ENCODE measurements around the gene RNF2. TPM values are rescaled to one million over a fixed set of nuclear protein-coding genes. Genes with fewer than 3 reads are reported as not detected.

The RNF2 gene
- polyA plus RNA-seq, 4 donors = 3.2 to 24.8 (median 4.7) TPM

DNA sequence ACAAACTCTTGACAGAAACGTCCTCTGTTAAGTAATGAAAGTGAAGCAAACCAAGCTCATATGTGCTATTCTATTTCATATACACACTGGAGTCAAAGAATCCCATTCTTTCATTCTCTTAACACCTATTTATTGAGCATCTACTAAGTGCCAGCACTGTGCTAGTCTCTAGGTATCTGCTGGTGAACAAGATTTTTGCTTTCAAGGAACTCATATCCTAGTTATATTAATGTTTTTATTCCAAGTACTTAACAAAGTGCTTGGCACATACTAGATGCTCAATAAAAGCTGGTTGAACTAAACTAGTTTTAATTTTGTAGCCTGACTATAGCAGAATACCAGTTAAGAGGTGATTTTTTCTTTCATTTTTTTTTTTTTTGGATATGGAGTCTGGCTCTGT is 3.6 kb upstream of the RNF2 start:
- no peak overlapping the region for H3K27ac ChIP-seq (ENCODE audit: low read depth in 1 of 3, low read length in 2 of 3)
- no peaks in the 10 kb centered on the region for H3K9me3 ChIP-seq (ENCODE audit: control insufficient read depth in 2 of 2, insufficient read depth in 1 of 2, low read depth in 1 of 2, low read length in 1 of 2)
- H3K4me1 ChIP-seq (ENCODE audit: control insufficient read depth in 3 of 3, insufficient read depth in 2 of 3, low read depth in 1 of 3, low read length in 2 of 3) = peaks cover 0 to 4% (median 0%) of the 10 kb centered on the region in 3 donors
- no peak for DNase-seq
- no peak overlapping the region for H3K4me3 ChIP-seq (ENCODE audit: low read depth in 1 of 3, low read length in 3 of 3)
- WGBS, 3 donors = 48 to 65% (median 50%) methylated on average over 1 of the region's 1 CpG
- H3K36me3 ChIP-seq (ENCODE audit: control insufficient read depth in 3 of 3, insufficient read depth in 2 of 3, low read depth in 1 of 3, low read length in 3 of 3) = no peaks in the 10 kb centered on the region
- no peaks in the 10 kb centered on the region for H3K27me3 ChIP-seq (ENCODE audit: control insufficient read depth in 3 of 3, insufficient read depth in 3 of 3, low read length in 3 of 3)
- no peak for FAIRE-seq

GRCh38 chr1:185042737-185043136 is 2.6 kb upstream of the RNF2 start:
- no peaks in the 10 kb centered on the region for H3K36me3 ChIP-seq (ENCODE audit: control insufficient read depth in 3 of 3, insufficient read depth in 2 of 3, low read depth in 1 of 3, low read length in 3 of 3)
- FAIRE-seq = no peak
- WGBS, 3 donors = 86% methylated on average over 6 of the region's 6 CpGs

DNA sequence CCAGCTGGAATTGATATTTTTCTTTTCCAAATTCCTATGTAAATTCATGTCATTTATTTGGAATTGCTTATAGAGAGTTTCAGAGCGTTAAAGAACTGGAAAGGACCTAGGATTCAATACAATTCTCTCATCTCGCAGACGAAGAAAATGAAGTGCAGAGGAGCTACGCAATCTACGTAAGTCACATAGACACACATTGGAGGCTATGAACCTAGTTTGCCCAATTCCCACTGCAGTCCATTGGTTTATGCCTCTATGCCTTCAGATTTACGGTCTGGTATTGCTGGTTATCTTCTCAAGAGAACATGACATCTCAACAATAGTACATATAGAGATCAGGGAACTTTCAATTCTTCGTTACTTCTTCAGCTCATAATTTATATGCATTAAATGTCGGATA is 971 bp upstream of the RNF2 start:
- no peak overlapping the region for H3K4me3 ChIP-seq (ENCODE audit: low read depth in 1 of 3, low read length in 3 of 3)
- DNase-seq (peak in 1 of 2 donors; percentile 5), FAIRE-seq (no peak)
- no peaks in the 10 kb centered on the region for H3K27me3 ChIP-seq (ENCODE audit: control insufficient read depth in 3 of 3, insufficient read depth in 3 of 3, low read length in 3 of 3)
- H3K36me3 ChIP-seq (ENCODE audit: control insufficient read depth in 3 of 3, insufficient read depth in 2 of 3, low read depth in 1 of 3, low read length in 3 of 3) = no peaks in the 10 kb centered on the region
- H3K4me1 ChIP-seq (ENCODE audit: control insufficient read depth in 3 of 3, insufficient read depth in 2 of 3, low read depth in 1 of 3, low read length in 2 of 3) = peaks cover 2 to 11% (median 4%) of the 10 kb centered on the region in 3 donors
- WGBS, 3 donors = 64 to 75% (median 69%) methylated on average over 8 of the region's 8 CpGs
- peak overlapping the region in 2 of 3 donors; percentile 59 to 81 for H3K27ac ChIP-seq (ENCODE audit: low read depth in 1 of 3, low read length in 2 of 3)
- no peaks in the 10 kb centered on the region for H3K9me3 ChIP-seq (ENCODE audit: control insufficient read depth in 2 of 2, insufficient read depth in 1 of 2, low read depth in 1 of 2, low read length in 1 of 2)

More at GRCh38 chr1:185042737-185043136, 2.6 kb upstream of the RNF2 start:
- peaks cover under 1 to 7% (median 2%) of the 10 kb centered on the region in 3 donors for H3K4me1 ChIP-seq (ENCODE audit: control insufficient read depth in 3 of 3, insufficient read depth in 2 of 3, low read depth in 1 of 3, low read length in 2 of 3)
- no peak for DNase-seq
- H3K27me3 ChIP-seq (ENCODE audit: control insufficient read depth in 3 of 3, insufficient read depth in 3 of 3, low read length in 3 of 3) = no peaks in the 10 kb centered on the region
- no peak overlapping the region for H3K27ac ChIP-seq (ENCODE audit: low read depth in 1 of 3, low read length in 2 of 3)
- no peak overlapping the region for H3K4me3 ChIP-seq (ENCODE audit: low read depth in 1 of 3, low read length in 3 of 3)
- H3K9me3 ChIP-seq (ENCODE audit: control insufficient read depth in 2 of 2, insufficient read depth in 1 of 2, low read depth in 1 of 2, low read length in 1 of 2) = no peaks in the 10 kb centered on the region

- Histone ChIP-seq H3K36me3 (ENCODE audit: control insufficient read depth in 3 of 3, insufficient read depth in 2 of 3, low read depth in 1 of 3, low read length in 3 of 3) (no peaks in the 10 kb centered on the region), H3K4me3 (ENCODE audit: low read depth in 1 of 3, low read length in 3 of 3) (peak overlapping the region; percentile 73 to 91 (median 90)), H3K27me3 (ENCODE audit: control insufficient read depth in 3 of 3, insufficient read depth in 3 of 3, low read length in 3 of 3) (no peaks in the 10 kb centered on the region), H3K27ac (ENCODE audit: low read depth in 1 of 3, low read length in 2 of 3) (peak overlapping the region; percentile 59 to 89 (median 87)), H3K4me1 (ENCODE audit: control insufficient read depth in 3 of 3, insufficient read depth in 2 of 3, low read depth in 1 of 3, low read length in 2 of 3) (peaks cover 2 to 11% (median 4%) of the 10 kb centered on the region in 3 donors), H3K9me3 (ENCODE audit: control insufficient read depth in 2 of 2, insufficient read depth in 1 of 2, low read depth in 1 of 2, low read length in 1 of 2) (peaks cover 0 to 4% of the 10 kb centered on the region in 2 donors)
- WGBS, 3 donors = 0 to 1% (median 0%) methylated on average over 44 to 52 of the region's 52 CpGs
- FAIRE-seq (no peak), DNase-seq (peak; percentile 26 to 75)
These were observed 595 bp downstream of the RNF2 start for GRCh38 chr1:185045814-185046492.

GRCh38 chr1:185046668-185047067 is 1.3 kb downstream of the RNF2 start:
- FAIRE-seq (no peak), DNase-seq (no peak)
- peaks cover 0 to 4% of the 10 kb centered on the region in 2 donors for H3K9me3 ChIP-seq (ENCODE audit: control insufficient read depth in 2 of 2, insufficient read depth in 1 of 2, low read depth in 1 of 2, low read length in 1 of 2)
- peak overlapping the region in 2 of 3 donors; percentile 73 to 90 for H3K4me3 ChIP-seq (ENCODE audit: low read depth in 1 of 3, low read length in 3 of 3)
- H3K36me3 ChIP-seq (ENCODE audit: control insufficient read depth in 3 of 3, insufficient read depth in 2 of 3, low read depth in 1 of 3, low read length in 3 of 3) = no peaks in the 10 kb centered on the region
- H3K27me3 ChIP-seq (ENCODE audit: control insufficient read depth in 3 of 3, insufficient read depth in 3 of 3, low read length in 3 of 3) = no peaks in the 10 kb centered on the region
- no peak overlapping the region for H3K27ac ChIP-seq (ENCODE audit: low read depth in 1 of 3, low read length in 2 of 3)
- 1 to 2% (median 2%) methylated on average over 5 of the region's 5 CpGs for WGBS, 3 donors
- H3K4me1 ChIP-seq (ENCODE audit: control insufficient read depth in 3 of 3, insufficient read depth in 2 of 3, low read depth in 1 of 3, low read length in 2 of 3) = peaks cover 2 to 11% (median 4%) of the 10 kb centered on the region in 3 donors

- no peak overlapping the region for H3K4me3 ChIP-seq (ENCODE audit: low read depth in 1 of 3, low read length in 3 of 3)
- DNase-seq (no peak), FAIRE-seq (no peak)
- peaks cover 0 to 4% of the 10 kb centered on the region in 2 donors for H3K9me3 ChIP-seq (ENCODE audit: control insufficient read depth in 2 of 2, insufficient read depth in 1 of 2, low read depth in 1 of 2, low read length in 1 of 2)
- H3K27ac ChIP-seq (ENCODE audit: low read depth in 1 of 3, low read length in 2 of 3) = no peak overlapping the region
- peaks cover 0 to 6% (median 0%) of the 10 kb centered on the region in 3 donors for H3K36me3 ChIP-seq (ENCODE audit: control insufficient read depth in 3 of 3, insufficient read depth in 2 of 3, low read depth in 1 of 3, low read length in 3 of 3)
- 84 to 92% (median 91%) methylated on average over 3 of the region's 3 CpGs for WGBS, 3 donors
- peaks cover 2 to 11% (median 4%) of the 10 kb centered on the region in 3 donors for H3K4me1 ChIP-seq (ENCODE audit: control insufficient read depth in 3 of 3, insufficient read depth in 2 of 3, low read depth in 1 of 3, low read length in 2 of 3)
- H3K27me3 ChIP-seq (ENCODE audit: control insufficient read depth in 3 of 3, insufficient read depth in 3 of 3, low read length in 3 of 3) = no peaks in the 10 kb centered on the region
These were observed 4.3 kb downstream of the RNF2 start for GRCh38 chr1:185049670-185050069.

DNA sequence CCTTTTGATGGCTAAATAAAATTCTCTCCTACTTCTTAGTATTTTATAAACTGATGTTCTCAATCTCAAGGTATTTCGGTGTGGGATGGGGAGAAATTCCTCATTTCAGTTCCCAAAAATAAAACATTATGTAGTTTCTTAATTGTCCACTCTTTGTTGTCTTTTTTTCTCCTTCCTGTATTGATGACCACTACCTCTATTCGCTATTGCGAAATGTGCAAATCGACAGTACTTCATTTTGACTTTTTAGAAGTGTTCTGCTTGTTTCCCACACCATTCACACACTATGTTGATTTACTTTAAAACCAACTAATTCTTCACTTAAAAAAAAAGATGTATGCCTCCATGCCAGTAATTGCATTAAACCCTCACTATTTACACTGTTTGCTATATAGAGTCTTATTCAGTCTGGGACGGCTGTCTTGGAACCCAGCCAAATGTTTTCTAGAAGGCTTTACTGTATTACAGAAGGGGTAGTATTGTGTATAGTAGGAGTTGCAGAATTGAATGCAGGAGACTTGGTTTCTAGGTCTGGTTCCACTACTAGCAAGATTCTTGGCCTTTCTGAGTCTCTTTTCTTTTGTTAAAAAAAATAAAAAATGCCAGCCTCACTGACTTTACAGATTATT is 5.6 kb downstream of the RNF2 start:
- FAIRE-seq (no peak), DNase-seq (no peak)
- peaks cover 2 to 7% (median 4%) of the 10 kb centered on the region in 3 donors for H3K4me1 ChIP-seq (ENCODE audit: control insufficient read depth in 3 of 3, insufficient read depth in 2 of 3, low read depth in 1 of 3, low read length in 2 of 3)
- H3K9me3 ChIP-seq (ENCODE audit: control insufficient read depth in 2 of 2, insufficient read depth in 1 of 2, low read depth in 1 of 2, low read length in 1 of 2) = peaks cover 0 to 4% of the 10 kb centered on the region in 2 donors
- H3K27me3 ChIP-seq (ENCODE audit: control insufficient read depth in 3 of 3, insufficient read depth in 3 of 3, low read length in 3 of 3) = no peaks in the 10 kb centered on the region
- H3K4me3 ChIP-seq (ENCODE audit: low read depth in 1 of 3, low read length in 3 of 3) = no peak overlapping the region
- 73 to 79% (median 74%) methylated on average over 5 of the region's 5 CpGs for WGBS, 3 donors
- peaks cover 0 to 8% (median 0%) of the 10 kb centered on the region in 3 donors for H3K36me3 ChIP-seq (ENCODE audit: control insufficient read depth in 3 of 3, insufficient read depth in 2 of 3, low read depth in 1 of 3, low read length in 3 of 3)
- no peak overlapping the region for H3K27ac ChIP-seq (ENCODE audit: low read depth in 1 of 3, low read length in 2 of 3)

DNA sequence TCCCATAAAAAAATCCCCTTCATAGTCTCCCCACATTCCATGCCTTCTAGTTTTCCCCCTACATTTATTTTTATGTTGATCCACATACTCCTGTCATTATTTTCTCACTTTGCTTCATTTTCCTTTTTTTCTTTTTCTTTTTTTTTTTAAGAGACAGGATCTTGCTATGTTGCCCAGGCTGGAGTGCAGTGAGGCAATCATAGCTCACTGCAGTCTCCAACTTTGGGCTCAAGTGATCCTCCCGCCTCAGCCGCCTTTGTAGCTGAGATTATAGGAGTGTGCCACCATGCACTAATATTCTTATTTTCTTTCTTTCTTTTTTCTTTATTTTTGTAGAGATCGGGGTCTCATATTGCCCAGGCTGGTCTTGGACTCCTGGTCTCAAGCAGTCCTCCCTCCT is 7.8 kb downstream of the RNF2 start:
- 97 to 99% (median 99%) methylated on average over 3 of the region's 3 CpGs for WGBS, 3 donors
- peaks cover 0 to 4% of the 10 kb centered on the region in 2 donors for H3K9me3 ChIP-seq (ENCODE audit: control insufficient read depth in 2 of 2, insufficient read depth in 1 of 2, low read depth in 1 of 2, low read length in 1 of 2)
- no peaks in the 10 kb centered on the region for H3K27me3 ChIP-seq (ENCODE audit: control insufficient read depth in 3 of 3, insufficient read depth in 3 of 3, low read length in 3 of 3)
- DNase-seq (no peak), FAIRE-seq (no peak)
- H3K36me3 ChIP-seq (ENCODE audit: control insufficient read depth in 3 of 3, insufficient read depth in 2 of 3, low read depth in 1 of 3, low read length in 3 of 3) = peaks cover 0 to 8% (median 0%) of the 10 kb centered on the region in 3 donors
- no peaks in the 10 kb centered on the region for H3K4me1 ChIP-seq (ENCODE audit: control insufficient read depth in 3 of 3, insufficient read depth in 2 of 3, low read depth in 1 of 3, low read length in 2 of 3)
- H3K27ac ChIP-seq (ENCODE audit: low read depth in 1 of 3, low read length in 2 of 3) = no peak overlapping the region
- no peak overlapping the region for H3K4me3 ChIP-seq (ENCODE audit: low read depth in 1 of 3, low read length in 3 of 3)

Data from small intestine (tissue), 7 donors.